HEK293T (cell line): ENCODE data around the gene CGNL1.

Source experiments
- ARNT ChIP-seq: fragments of 450-650 bp; IDR thresholded peaks from 2 replicates; pipeline ENCODE4 v1.6.1; 2017; ENCODE audit warnings: mild to moderate bottlenecking
- BHLHE40 ChIP-seq: fragments of 450-650 bp; IDR thresholded peaks from 2 replicates; pipeline ENCODE4 v1.6.1; 2016; ENCODE audit warnings: mild to moderate bottlenecking, moderate library complexity, borderline replicate concordance
- CTBP1 ChIP-seq: fragments of 450-650 bp; IDR thresholded peaks from 2 replicates; pipeline ENCODE4 v1.6.1; 2016; ENCODE audit warnings: borderline replicate concordance
- ELF4 ChIP-seq: fragments of 450-650 bp; IDR thresholded peaks from 2 replicates; pipeline ENCODE4 v1.6.1; 2017; ENCODE audit warnings: antibody characterized with exemption
- FOXA1 ChIP-seq: fragments of 450-650 bp; IDR thresholded peaks from 2 replicates; pipeline ENCODE4 v1.6.1; 2016; ENCODE audit warnings: mild to moderate bottlenecking
- FOXK2 ChIP-seq: fragments of 450-650 bp; IDR thresholded peaks from 2 replicates; pipeline ENCODE4 v1.6.1; 2016; ENCODE audit warnings: mild to moderate bottlenecking
- FOXM1 ChIP-seq: fragments of 450-650 bp; IDR thresholded peaks from 2 replicates; pipeline ENCODE4 v1.6.1; 2017; ENCODE audit warnings: mild to moderate bottlenecking, borderline replicate concordance
- HDGF ChIP-seq: fragments of 450-650 bp; IDR thresholded peaks from 2 replicates; pipeline ENCODE4 v1.6.1; 2017; ENCODE audit warnings: antibody characterized with exemption, borderline replicate concordance
- NFRKB ChIP-seq: fragments of 450-650 bp; IDR thresholded peaks from 2 replicates; pipeline ENCODE4 v1.6.1; 2016; ENCODE audit warnings: mild to moderate bottlenecking, moderate library complexity
- PKNOX1 ChIP-seq: fragments of 450-650 bp; IDR thresholded peaks from 2 replicates; pipeline ENCODE4 v1.6.1; 2016
- SP1 ChIP-seq: fragments of 450-650 bp; IDR thresholded peaks from 2 replicates; pipeline ENCODE4 v1.6.1; 2017
- SUZ12 ChIP-seq: fragments of 450-650 bp; IDR thresholded peaks from 2 replicates; pipeline ENCODE4 v1.6.1; 2016; ENCODE audit warnings: mild to moderate bottlenecking
- TARDBP ChIP-seq: fragments of 450-650 bp; IDR thresholded peaks from 2 replicates; pipeline ENCODE4 v1.6.1; 2016
- ZNF384 ChIP-seq: fragments of 450-650 bp; IDR thresholded peaks from 2 replicates; pipeline ENCODE4 v1.6.1; 2016

- no peak for TF ChIP-seq SP1
- no peak for TF ChIP-seq NFRKB
- TF ChIP-seq TARDBP = no peak
- TF ChIP-seq SUZ12 = no peak
- no peak for TF ChIP-seq ARNT
- TF ChIP-seq BHLHE40 = no peak
- TF ChIP-seq FOXA1 = no peak
- no peak for TF ChIP-seq HDGF
- no peak for TF ChIP-seq FOXM1
- no peak for TF ChIP-seq ZNF384
- TF ChIP-seq CTBP1 = no peak
- TF ChIP-seq PKNOX1 = no peak
- TF ChIP-seq ELF4 = no peak
- TF ChIP-seq FOXK2 = no peak
Measured at GRCh38 chr15:57509126-57509525, 132.8 kb downstream of the CGNL1 start.
